ENCODE results near the gene MRPL11.
"Not testable (repeated sequence)": the region's sequence is repeated elsewhere in the genome, so short reads cannot be mapped to it uniquely, and the experiment has no call there.

GRCh38 chr11:66431287-66431686, 7.4 kb downstream of the MRPL11 start:
- not testable (repeated sequence) for TF ChIP-seq CTCF (conservative IDR thresholded peaks at IDR 0.05; ENCODE audit: low read length); EZH2phosphoT487 (IDR thresholded peaks at IDR 0.05; ENCODE audit: borderline replicate concordance)
